Posterior vena cava (tissue), 2 donors: ENCODE results near the gene ME2. TPM values are rescaled to one million over a fixed set of nuclear protein-coding genes. Genes with fewer than 3 reads are reported as not detected.
"Not testable (repeated sequence)": the region's sequence is repeated elsewhere in the genome, so short reads cannot be mapped to it uniquely, and the experiment has no call there.

Experiments
- DNase-seq: peaks from one replicate; pipeline ENCODE4 v3.0.0-alpha.2; 2020; ENCODE audit warnings: low spot score
- intact Hi-C, 2 donors: fragments of 100-400 bp; cut with DNase I; formaldehyde crosslinking; loops; one replicate each; pipeline versions ENCODE4 v1.14.1 to v1.14.2; 2022 to 2023
- total RNA-seq, 2 donors: library from RNA; stranded (reverse); fragmentation: NEBNext Ultra II Directional; extraction: Animal tissue kit (Norgen Biotek cat#: 25700); gene quantifications; one replicate each; pipeline ENCODE4 v1.2.1, GENCODE V29; 2021
- donor health status: DM: yes; HTN: yes; CAD: no.
- donor health status: DM: yes; HTN: yes; CAD: no.

ME2 gene
- total RNA-seq, 2 donors from 2014 or later = 39.9 to 49.6 TPM

GRCh38 chr18:50857694-50858093 is 21.2 kb upstream of the ME2 start:
- DNase-seq = no peak
- intact Hi-C loops = no loop called here

GRCh38 chr18:50859793-50860555 is 18.9 kb upstream of the ME2 start:
- no peak for DNase-seq
- intact Hi-C loops = no loop called here

- no peak for DNase-seq
- intact Hi-C loops = no loop called here
Measured at GRCh38 chr18:50861617-50862016, 17.3 kb upstream of the ME2 start.

- intact Hi-C loops = no loop called here
- no peak for DNase-seq
Measured at GRCh38 chr18:50862401-50862800, 16.5 kb upstream of the ME2 start.

- no peak for DNase-seq
- intact Hi-C loops = no loop called here
Measured at GRCh38 chr18:50863840-50864375, 15.0 kb upstream of the ME2 start.

- no peak for DNase-seq
- intact Hi-C loops = no loop called here
Measured at GRCh38 chr18:50866765-50867164, 12.2 kb upstream of the ME2 start.

- no peak for DNase-seq
- intact Hi-C loops = no loop called here
Measured at GRCh38 chr18:50869150-50869549, 9.8 kb upstream of the ME2 start.

- DNase-seq = no peak
- intact Hi-C loops = no loop called here
Measured at GRCh38 chr18:50870138-50870845, 8.6 kb upstream of the ME2 start.

- no peak for DNase-seq
- intact Hi-C loops = no loop called here
Measured at GRCh38 chr18:50871846-50872245, 7.1 kb upstream of the ME2 start.

- DNase-seq = no peak
- intact Hi-C loops = no loop called here
Measured at GRCh38 chr18:50875966-50876536, 2.9 kb upstream of the ME2 start.

- no peak for DNase-seq
- intact Hi-C loops = no loop called here
Measured at GRCh38 chr18:50877545-50878265, 1.2 kb upstream of the ME2 start.

- intact Hi-C loops = no loop called here
- peak; percentile 81 for DNase-seq
Measured at GRCh38 chr18:50879302-50880118, 592 bp downstream of the ME2 start.

GRCh38 chr18:50880119-50880465 is 1.2 kb downstream of the ME2 start:
- DNase-seq = no peak
- intact Hi-C loops = no loop called here

GRCh38 chr18:50880944-50881343 is 2.0 kb downstream of the ME2 start:
- intact Hi-C loops = not testable (repeated sequence)

GRCh38 chr18:50886929-50887328 is 8.0 kb downstream of the ME2 start:
- DNase-seq = no peak
- intact Hi-C loops = no loop called here

More at GRCh38 chr18:50880944-50881343, 2.0 kb downstream of the ME2 start:
- DNase-seq = not testable (repeated sequence)

GRCh38 chr18:50895350-50896045 is 16.6 kb downstream of the ME2 start:
- intact Hi-C loops = no loop called here
- DNase-seq = no peak

GRCh38 chr18:50896093-50896492 is 17.2 kb downstream of the ME2 start:
- no peak for DNase-seq
- intact Hi-C loops = no loop called here

GRCh38 chr18:50898919-50899318 is 20.0 kb downstream of the ME2 start:
- intact Hi-C loops = no loop called here
- no peak for DNase-seq
